GM19043 (cell line): Measurements from ENCODE around the gene INSIG1.

ENCODE experiments used
- ATAC-seq: cut with Tn5 transposase; IDR thresholded peaks from one replicate; pipeline ENCODE4 v1.9.1; 2021; ENCODE audit warnings: low read depth; ENCODE audit not compliant: unreplicated experiment

The INSIG1 gene

GRCh38 chr7:155297517-155298287, at the start of gene INSIG1:
Gene INSIG1, plus strand, starts transcription at chr7:155297878. Its CDS starts 408 bp downstream, at chr7:155298286.
- ATAC-seq = peak; percentile 51

GRCh38 chr7:155248366-155248756, 49.3 kb upstream of the INSIG1 start:
- no peak for ATAC-seq

- no peak for ATAC-seq
These were observed 45.8 kb upstream of the INSIG1 start for GRCh38 chr7:155251831-155252230.

- no peak for ATAC-seq
These were observed 45.2 kb upstream of the INSIG1 start for GRCh38 chr7:155252444-155252887.

- ATAC-seq = no peak
These were observed 44.7 kb upstream of the INSIG1 start for GRCh38 chr7:155252892-155253501.

- ATAC-seq = no peak
These were observed 43.7 kb upstream of the INSIG1 start for GRCh38 chr7:155254018-155254417.

- ATAC-seq = no peak
These were observed 42.6 kb upstream of the INSIG1 start for GRCh38 chr7:155255071-155255470.

GRCh38 chr7:155255621-155256020, 42.1 kb upstream of the INSIG1 start:
- ATAC-seq = no peak

GRCh38 chr7:155256081-155256760, 41.5 kb upstream of the INSIG1 start:
- ATAC-seq = no peak

GRCh38 chr7:155256761-155257481, 40.8 kb upstream of the INSIG1 start:
- ATAC-seq = no peak

- ATAC-seq = no peak
These were observed 40.0 kb upstream of the INSIG1 start for GRCh38 chr7:155257482-155258225.

GRCh38 chr7:155258226-155258560, 39.5 kb upstream of the INSIG1 start:
- ATAC-seq = no peak

GRCh38 chr7:155259866-155260497, 37.7 kb upstream of the INSIG1 start:
- no peak for ATAC-seq

- no peak for ATAC-seq
These were observed 37.2 kb upstream of the INSIG1 start for GRCh38 chr7:155260498-155260872.

GRCh38 chr7:155261031-155261985, 36.4 kb upstream of the INSIG1 start:
- ATAC-seq = no peak

- no peak for ATAC-seq
These were observed 35.6 kb upstream of the INSIG1 start for GRCh38 chr7:155262031-155262430.

GRCh38 chr7:155263051-155263450, 34.6 kb upstream of the INSIG1 start:
- no peak for ATAC-seq

GRCh38 chr7:155263581-155264143, 34.0 kb upstream of the INSIG1 start:
- ATAC-seq = no peak
